ENCODE data around the gene ARX.

Gene ARX

DNA sequence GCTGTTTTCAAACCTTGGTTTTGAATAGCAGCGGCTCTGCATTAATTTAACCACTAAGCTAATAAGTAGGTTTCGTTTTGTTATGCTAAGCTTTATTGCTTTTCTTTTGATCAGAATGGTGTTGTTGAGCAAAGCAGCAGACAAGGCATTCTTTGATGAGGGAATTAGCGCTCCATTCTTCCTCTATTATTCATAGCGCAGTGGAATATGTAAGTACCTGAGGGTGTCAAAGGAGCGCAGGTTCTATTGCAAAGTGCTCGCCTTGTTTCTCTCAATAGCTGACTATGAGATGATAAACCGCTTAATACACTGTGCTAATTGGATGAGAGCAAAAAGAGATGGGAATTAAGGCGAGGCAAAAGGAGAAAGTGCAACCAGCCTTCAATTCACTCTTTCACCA is 16.3 kb downstream of the ARX start:
- no peak overlapping the region for H3K4me3 ChIP-seq (ENCODE audit: low read length)
- no CpG with 5 or more reads among the region's 8 CpGs for WGBS (ENCODE audit: insufficient coverage, insufficient read length)

GRCh38 chrX:24996096-24996709 is 19.6 kb downstream of the ARX start:
- DNase-seq (ENCODE audit: low read depth, low spot score), result no peak
- H3K27ac ChIP-seq (ENCODE audit: low read length), result no peak overlapping the region
- peaks cover under 1% of the 10 kb centered on the region; the same call in 1 of the 2 replicates for H3K27me3 ChIP-seq (ENCODE audit: control insufficient read depth, insufficient read depth, low read length)
- no peaks in the 10 kb centered on the region for H3K9me3 ChIP-seq (ENCODE audit: control insufficient read depth, insufficient read depth, low read length)
- H3K4me1 ChIP-seq (ENCODE audit: control insufficient read depth, insufficient read depth, low read length), result peaks cover 4% of the 10 kb centered on the region
- no peak overlapping the region for H3K4me3 ChIP-seq (ENCODE audit: low read length)
- WGBS (ENCODE audit: insufficient coverage, insufficient read length), result no CpG with 5 or more reads among the region's 5 CpGs
- no peaks in the 10 kb centered on the region for H3K36me3 ChIP-seq (ENCODE audit: control insufficient read depth, insufficient read depth, low read length)

More for the DNA sequence above, 16.3 kb downstream of the ARX start:
- Histone ChIP-seq H3K27ac (ENCODE audit: low read length) (no peak overlapping the region), H3K36me3 (ENCODE audit: control insufficient read depth, insufficient read depth, low read length) (no peaks in the 10 kb centered on the region), H3K27me3 (ENCODE audit: control insufficient read depth, insufficient read depth, low read length) (peaks cover 20% of the 10 kb centered on the region), H3K9me3 (ENCODE audit: control insufficient read depth, insufficient read depth, low read length) (no peaks in the 10 kb centered on the region), H3K4me1 (ENCODE audit: control insufficient read depth, insufficient read depth, low read length) (peaks cover 5% of the 10 kb centered on the region)
- no peak for DNase-seq (ENCODE audit: low read depth, low spot score)

- Histone ChIP-seq H3K27ac (ENCODE audit: low read length) (no peak overlapping the region), H3K4me1 (ENCODE audit: control insufficient read depth, insufficient read depth, low read length) (peaks cover 4% of the 10 kb centered on the region), H3K4me3 (ENCODE audit: low read length) (no peak overlapping the region), H3K9me3 (ENCODE audit: control insufficient read depth, insufficient read depth, low read length) (no peaks in the 10 kb centered on the region), H3K36me3 (ENCODE audit: control insufficient read depth, insufficient read depth, low read length) (no peaks in the 10 kb centered on the region), H3K27me3 (ENCODE audit: control insufficient read depth, insufficient read depth, low read length) (no peaks in the 10 kb centered on the region)
- WGBS (ENCODE audit: insufficient coverage, insufficient read length), result no CpG with 5 or more reads among the region's 8 CpGs
- DNase-seq (ENCODE audit: low read depth, low spot score), result no peak
These were observed 21.9 kb downstream of the ARX start for GRCh38 chrX:24993879-24994278.

GRCh38 chrX:24990535-24990934 is 25.2 kb downstream of the ARX start:
- Histone ChIP-seq H3K9me3 (ENCODE audit: control insufficient read depth, insufficient read depth, low read length) (no peaks in the 10 kb centered on the region), H3K4me3 (ENCODE audit: low read length) (no peak overlapping the region), H3K27me3 (ENCODE audit: control insufficient read depth, insufficient read depth, low read length) (no peaks in the 10 kb centered on the region), H3K4me1 (ENCODE audit: control insufficient read depth, insufficient read depth, low read length) (peaks cover 3% of the 10 kb centered on the region), H3K27ac (ENCODE audit: low read length) (no peak overlapping the region), H3K36me3 (ENCODE audit: control insufficient read depth, insufficient read depth, low read length) (no peaks in the 10 kb centered on the region)
- no CpG with 5 or more reads among the region's 8 CpGs for WGBS (ENCODE audit: insufficient coverage, insufficient read length)
- no peak for DNase-seq (ENCODE audit: low read depth, low spot score)

DNA sequence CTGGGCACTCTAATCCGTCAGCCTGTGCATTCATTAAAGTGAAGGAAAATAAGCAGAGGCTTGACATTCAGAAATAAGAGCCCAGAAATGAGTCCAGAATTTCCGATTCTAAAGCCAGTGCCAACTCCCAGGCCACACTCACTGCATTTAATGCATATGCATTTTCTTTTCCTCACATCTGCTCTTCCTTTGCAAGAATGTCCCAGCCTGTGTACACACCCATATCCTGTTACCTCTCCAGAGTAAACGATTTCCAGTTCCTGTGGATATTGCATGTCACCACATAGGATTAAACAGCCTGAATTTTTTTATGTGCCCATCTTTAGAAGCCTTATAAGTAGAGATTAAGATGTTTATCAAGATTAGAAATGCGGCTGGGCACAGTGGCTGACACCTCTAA is 27.5 kb downstream of the ARX start:
- no CpG with 5 or more reads among the region's 4 CpGs for WGBS (ENCODE audit: insufficient coverage, insufficient read length)
- no peak overlapping the region for H3K27ac ChIP-seq (ENCODE audit: low read length)
- no peaks in the 10 kb centered on the region for H3K27me3 ChIP-seq (ENCODE audit: control insufficient read depth, insufficient read depth, low read length)
- H3K36me3 ChIP-seq (ENCODE audit: control insufficient read depth, insufficient read depth, low read length), result no peaks in the 10 kb centered on the region
- H3K9me3 ChIP-seq (ENCODE audit: control insufficient read depth, insufficient read depth, low read length), result no peaks in the 10 kb centered on the region
- H3K4me1 ChIP-seq (ENCODE audit: control insufficient read depth, insufficient read depth, low read length), result peaks cover under 1% of the 10 kb centered on the region; the same call in 1 of the 2 replicates
- no peak for DNase-seq (ENCODE audit: low read depth, low spot score)
- no peak overlapping the region for H3K4me3 ChIP-seq (ENCODE audit: low read length)

- H3K4me1 ChIP-seq (ENCODE audit: control insufficient read depth, insufficient read depth, low read length), result no peaks in the 10 kb centered on the region
- DNase-seq (ENCODE audit: low read depth, low spot score), result no peak
- H3K36me3 ChIP-seq (ENCODE audit: control insufficient read depth, insufficient read depth, low read length), result no peaks in the 10 kb centered on the region
- H3K27me3 ChIP-seq (ENCODE audit: control insufficient read depth, insufficient read depth, low read length), result no peaks in the 10 kb centered on the region
- H3K27ac ChIP-seq (ENCODE audit: low read length), result no peak overlapping the region
- no peak overlapping the region for H3K4me3 ChIP-seq (ENCODE audit: low read length)
- no peaks in the 10 kb centered on the region for H3K9me3 ChIP-seq (ENCODE audit: control insufficient read depth, insufficient read depth, low read length)
- no CpG with 5 or more reads among the region's 4 CpGs for WGBS (ENCODE audit: insufficient coverage, insufficient read length)
These were observed 28.0 kb downstream of the ARX start for GRCh38 chrX:24987731-24988130.

DNA sequence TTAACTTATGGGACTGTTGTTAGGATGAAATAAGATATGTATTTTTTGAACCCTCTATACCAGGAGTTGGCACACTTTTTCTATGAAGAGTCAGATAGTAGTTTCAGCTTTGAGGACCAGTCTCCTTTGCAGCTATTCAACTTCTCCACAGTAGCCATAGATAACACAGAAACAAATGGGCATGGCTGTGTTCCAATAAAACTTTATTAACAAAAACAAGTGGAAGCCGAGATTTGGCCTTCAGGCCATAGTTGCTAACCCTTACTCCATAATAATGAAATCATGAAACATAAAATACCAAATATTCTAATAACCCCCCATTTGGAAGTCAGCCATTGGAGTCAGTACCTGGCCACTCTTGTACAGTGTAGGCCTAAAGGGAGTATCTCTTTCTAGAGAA is 30.6 kb downstream of the ARX start:
- H3K4me3 ChIP-seq (ENCODE audit: low read length), result no peak overlapping the region
- H3K36me3 ChIP-seq (ENCODE audit: control insufficient read depth, insufficient read depth, low read length), result no peaks in the 10 kb centered on the region
- H3K9me3 ChIP-seq (ENCODE audit: control insufficient read depth, insufficient read depth, low read length), result no peaks in the 10 kb centered on the region
- DNase-seq (ENCODE audit: low read depth, low spot score), result no peak
- no peak overlapping the region for H3K27ac ChIP-seq (ENCODE audit: low read length)
- whole genome bisulfite sequencing (ENCODE audit: insufficient coverage, insufficient read length), result no CpG with 5 or more reads among the region's 1 CpG
- H3K4me1 ChIP-seq (ENCODE audit: control insufficient read depth, insufficient read depth, low read length), result no peaks in the 10 kb centered on the region
- H3K27me3 ChIP-seq (ENCODE audit: control insufficient read depth, insufficient read depth, low read length), result no peaks in the 10 kb centered on the region

- no CpG with 5 or more reads among the region's 3 CpGs for WGBS (ENCODE audit: insufficient coverage, insufficient read length)
- Histone ChIP-seq H3K27ac (ENCODE audit: low read length) (no peak overlapping the region), H3K9me3 (ENCODE audit: control insufficient read depth, insufficient read depth, low read length) (no peaks in the 10 kb centered on the region), H3K4me1 (ENCODE audit: control insufficient read depth, insufficient read depth, low read length) (no peaks in the 10 kb centered on the region), H3K27me3 (ENCODE audit: control insufficient read depth, insufficient read depth, low read length) (no peaks in the 10 kb centered on the region), H3K4me3 (ENCODE audit: low read length) (no peak overlapping the region), H3K36me3 (ENCODE audit: control insufficient read depth, insufficient read depth, low read length) (no peaks in the 10 kb centered on the region)
- DNase-seq (ENCODE audit: low read depth, low spot score), result no peak
These were observed 31.8 kb downstream of the ARX start for GRCh38 chrX:24983931-24984330.

- no peak overlapping the region for H3K4me3 ChIP-seq (ENCODE audit: low read length)
- DNase-seq (ENCODE audit: low read depth, low spot score), result no peak
- no peaks in the 10 kb centered on the region for H3K4me1 ChIP-seq (ENCODE audit: control insufficient read depth, insufficient read depth, low read length)
- WGBS (ENCODE audit: insufficient coverage, insufficient read length), result no CpG with 5 or more reads among the region's 5 CpGs
- no peaks in the 10 kb centered on the region for H3K36me3 ChIP-seq (ENCODE audit: control insufficient read depth, insufficient read depth, low read length)
- H3K9me3 ChIP-seq (ENCODE audit: control insufficient read depth, insufficient read depth, low read length), result no peaks in the 10 kb centered on the region
- no peaks in the 10 kb centered on the region for H3K27me3 ChIP-seq (ENCODE audit: control insufficient read depth, insufficient read depth, low read length)
- H3K27ac ChIP-seq (ENCODE audit: low read length), result no peak overlapping the region
These were observed 33.3 kb downstream of the ARX start for GRCh38 chrX:24982306-24982965.

GRCh38 chrX:24981030-24981429 is 34.7 kb downstream of the ARX start:
- Histone ChIP-seq H3K4me1 (ENCODE audit: control insufficient read depth, insufficient read depth, low read length) (no peaks in the 10 kb centered on the region), H3K36me3 (ENCODE audit: control insufficient read depth, insufficient read depth, low read length) (no peaks in the 10 kb centered on the region), H3K9me3 (ENCODE audit: control insufficient read depth, insufficient read depth, low read length) (no peaks in the 10 kb centered on the region), H3K27ac (ENCODE audit: low read length) (no peak overlapping the region), H3K4me3 (ENCODE audit: low read length) (no peak overlapping the region), H3K27me3 (ENCODE audit: control insufficient read depth, insufficient read depth, low read length) (no peaks in the 10 kb centered on the region)
- WGBS (ENCODE audit: insufficient coverage, insufficient read length), result no CpG with 5 or more reads among the region's 3 CpGs
- DNase-seq (ENCODE audit: low read depth, low spot score), result no peak

DNA sequence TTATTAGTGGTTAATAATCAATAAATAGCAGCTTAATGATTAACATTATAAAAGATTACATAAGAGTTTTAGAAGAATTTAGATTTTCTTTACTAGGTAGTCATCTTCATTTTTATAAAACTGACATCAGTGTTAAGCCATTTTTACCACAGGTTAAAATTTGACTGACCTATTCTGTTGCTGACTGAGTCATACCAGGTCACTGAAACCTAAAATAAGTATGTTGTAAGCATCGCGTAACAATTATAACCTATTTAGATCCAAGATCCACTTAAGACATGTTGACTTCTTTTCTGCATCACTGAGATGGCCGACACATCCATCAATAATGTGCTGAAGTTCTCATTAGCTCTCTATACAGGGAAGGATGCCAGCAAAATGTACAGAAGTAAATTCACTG is 36.7 kb downstream of the ARX start:
- Histone ChIP-seq H3K27me3 (ENCODE audit: control insufficient read depth, insufficient read depth, low read length) (no peaks in the 10 kb centered on the region), H3K9me3 (ENCODE audit: control insufficient read depth, insufficient read depth, low read length) (no peaks in the 10 kb centered on the region), H3K36me3 (ENCODE audit: control insufficient read depth, insufficient read depth, low read length) (no peaks in the 10 kb centered on the region), H3K27ac (ENCODE audit: low read length) (no peak overlapping the region), H3K4me1 (ENCODE audit: control insufficient read depth, insufficient read depth, low read length) (no peaks in the 10 kb centered on the region), H3K4me3 (ENCODE audit: low read length) (no peak overlapping the region)
- no peak for DNase-seq (ENCODE audit: low read depth, low spot score)
- WGBS (ENCODE audit: insufficient coverage, insufficient read length), result no CpG with 5 or more reads among the region's 3 CpGs
